Muscle layer of duodenum (tissue), 2 donors: ENCODE measurements around the gene PPCDC.

Source experiments
- H3K27ac ChIP-seq: one replicate; pipeline ENCODE4 v1.7.0; 2013; ENCODE audit warnings: mild to moderate bottlenecking, low read length
- H3K27me3 ChIP-seq: one replicate; pipeline ENCODE4 v1.7.0; 2013; ENCODE audit warnings: low read depth, mild to moderate bottlenecking, control low read depth, low read length
- H3K36me3 ChIP-seq, 2 donors: one replicate each; pipeline ENCODE4 v1.7.0; 2013; ENCODE audit warnings: low read length in 2 of 2, control low read depth in 1 of 2, mild to moderate bottlenecking in 1 of 2; ENCODE audit not compliant: insufficient read depth in 2 of 2, control insufficient read depth in 1 of 2
- H3K4me1 ChIP-seq, 2 donors: one replicate each; pipeline ENCODE4 v1.7.0; 2013; ENCODE audit warnings: low read length in 2 of 2, mild to moderate bottlenecking in 2 of 2, control low read depth in 1 of 2, moderate library complexity in 1 of 2; ENCODE audit not compliant: insufficient read depth in 2 of 2, control insufficient read depth in 1 of 2
- H3K4me3 ChIP-seq, 2 donors: one replicate each; pipeline ENCODE4 v1.7.0; 2013; ENCODE audit warnings: low read length in 2 of 2, low read depth in 1 of 2, mild to moderate bottlenecking in 1 of 2
- H3K9me3 ChIP-seq, 2 donors: one replicate each; pipeline ENCODE4 v1.7.0; 2013; ENCODE audit warnings: low read length in 2 of 2, control low read depth in 1 of 2, mild to moderate bottlenecking in 1 of 2; ENCODE audit not compliant: control insufficient read depth in 1 of 2
- donor health status: healthy.

Gene PPCDC, protein sequence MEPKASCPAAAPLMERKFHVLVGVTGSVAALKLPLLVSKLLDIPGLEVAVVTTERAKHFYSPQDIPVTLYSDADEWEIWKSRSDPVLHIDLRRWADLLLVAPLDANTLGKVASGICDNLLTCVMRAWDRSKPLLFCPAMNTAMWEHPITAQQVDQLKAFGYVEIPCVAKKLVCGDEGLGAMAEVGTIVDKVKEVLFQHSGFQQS

DNA sequence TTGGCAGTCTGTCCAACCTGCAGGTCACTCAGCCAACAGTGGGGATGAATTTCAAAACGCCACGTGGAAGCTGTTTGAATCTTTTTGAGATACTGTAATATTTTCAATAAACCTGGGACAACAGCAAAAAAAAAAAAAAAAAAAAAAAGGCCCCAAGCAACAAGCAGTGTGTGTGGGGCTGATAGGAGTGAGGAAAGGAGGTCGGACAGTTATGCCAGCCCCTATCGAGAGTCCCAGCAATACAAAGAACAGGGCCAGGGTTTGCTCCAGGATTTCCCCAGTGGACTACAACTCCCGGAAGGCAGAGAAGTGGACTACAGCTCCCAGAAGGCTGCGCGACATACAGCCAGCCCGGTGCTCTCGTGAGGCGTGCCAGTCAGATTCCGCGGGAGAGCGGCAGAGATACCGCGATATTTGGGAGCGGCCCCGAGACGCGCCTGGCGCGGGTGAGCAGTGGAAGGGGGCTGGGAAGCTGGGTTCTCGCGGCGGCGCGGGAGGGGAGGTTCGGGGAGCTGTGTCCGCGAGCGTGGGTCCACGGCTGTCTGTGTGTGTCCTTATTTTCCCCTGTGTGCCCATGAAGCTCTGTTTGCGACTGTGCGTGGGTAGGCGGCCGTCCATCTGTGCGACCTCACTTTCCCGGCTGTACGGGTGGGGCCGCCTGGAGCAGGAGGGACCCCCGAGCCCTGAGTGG, at the start of gene PPCDC:
TSS of gene PPCDC (plus strand) at position 410 of the 691 bp plus-strand sequence. CDS start 4,729 bp downstream, outside the sequence.
- no peaks in the 10 kb centered on the region for H3K36me3 ChIP-seq
- H3K27ac ChIP-seq: peak within 1 kb of the TSS; percentile 90

DNA sequence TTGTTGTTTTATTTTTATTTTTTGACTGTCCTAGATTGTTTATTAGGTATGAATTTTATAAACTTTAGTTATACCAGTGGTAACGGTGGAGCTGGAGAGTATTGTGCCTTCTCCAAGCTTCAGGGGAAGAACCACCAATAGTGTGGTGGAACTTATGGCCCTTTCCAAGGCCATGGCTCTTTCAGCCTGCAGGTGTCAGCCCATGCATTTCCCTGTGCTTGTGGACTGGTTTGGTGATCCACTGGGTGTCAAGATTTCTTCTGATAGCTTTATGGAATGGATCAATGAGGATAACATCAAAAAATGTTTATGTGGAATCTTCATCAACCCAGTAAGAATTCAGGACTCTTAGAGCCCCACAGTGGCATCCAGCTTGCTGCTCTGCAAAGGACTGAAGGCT, 47.2 kb upstream of the PPCDC start:
- Histone ChIP-seq H3K36me3 (no peaks in the 10 kb centered on the region), H3K27ac (no peak overlapping the region), H3K4me3 (no peak overlapping the region), H3K27me3 (no peaks in the 10 kb centered on the region), H3K4me1 (no peaks in the 10 kb centered on the region), H3K9me3 (no peaks in the 10 kb centered on the region)

More for the DNA sequence above, at the start of gene PPCDC:
- peaks cover 4 to 13% of the 10 kb centered on the region in 2 donors for H3K4me1 ChIP-seq
- H3K4me3 ChIP-seq: peak within 1 kb of the TSS; percentile 85 to 92
- H3K27me3 ChIP-seq: no peaks in the 10 kb centered on the region
- H3K9me3 ChIP-seq: no peaks in the 10 kb centered on the region

DNA sequence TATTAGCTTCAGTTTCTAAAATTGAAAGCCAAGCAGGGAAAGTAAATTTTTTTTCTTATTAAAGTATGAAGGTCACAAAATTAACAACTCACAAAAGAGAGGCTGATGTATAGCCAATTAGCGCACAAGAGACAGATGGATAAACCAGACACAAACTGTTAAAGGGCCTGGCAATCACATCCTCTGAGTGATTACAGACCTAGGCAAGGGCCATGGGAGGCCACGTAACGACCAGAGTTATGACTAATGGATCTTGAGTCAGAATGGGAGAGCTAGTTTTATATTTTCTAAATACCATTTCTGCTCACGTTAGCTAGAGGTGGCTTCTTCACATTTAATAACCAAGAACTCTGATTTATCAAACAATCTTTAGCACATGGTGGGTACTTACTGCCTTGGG, 45.8 kb upstream of the PPCDC start:
- H3K9me3 ChIP-seq: no peaks in the 10 kb centered on the region
- no peaks in the 10 kb centered on the region for H3K27me3 ChIP-seq
- no peak overlapping the region for H3K4me3 ChIP-seq
- no peaks in the 10 kb centered on the region for H3K36me3 ChIP-seq
- H3K27ac ChIP-seq: no peak overlapping the region
- H3K4me1 ChIP-seq: no peaks in the 10 kb centered on the region

DNA sequence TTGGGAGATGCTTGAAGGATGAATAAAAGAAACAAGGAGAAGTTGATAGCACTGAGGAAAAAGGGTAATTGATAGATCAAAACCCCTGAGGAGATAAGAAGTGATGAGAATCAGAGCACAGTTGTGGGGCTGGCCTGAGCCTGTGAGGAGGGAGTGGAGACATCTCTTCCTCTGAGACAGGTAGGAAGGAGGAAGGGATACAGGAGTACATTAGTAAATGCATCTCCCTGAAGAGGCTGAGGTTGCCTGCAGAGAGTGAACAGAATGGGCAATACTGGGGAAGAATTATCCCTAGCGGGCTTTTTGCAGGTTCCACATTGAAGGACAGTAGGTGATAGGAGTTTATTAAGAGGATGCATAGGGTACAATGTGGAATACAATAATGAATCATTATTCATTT, 45.3 kb upstream of the PPCDC start:
- H3K36me3 ChIP-seq: no peaks in the 10 kb centered on the region
- H3K4me3 ChIP-seq: no peak overlapping the region
- no peaks in the 10 kb centered on the region for H3K9me3 ChIP-seq
- no peaks in the 10 kb centered on the region for H3K4me1 ChIP-seq
- no peak overlapping the region for H3K27ac ChIP-seq
- H3K27me3 ChIP-seq: no peaks in the 10 kb centered on the region

DNA sequence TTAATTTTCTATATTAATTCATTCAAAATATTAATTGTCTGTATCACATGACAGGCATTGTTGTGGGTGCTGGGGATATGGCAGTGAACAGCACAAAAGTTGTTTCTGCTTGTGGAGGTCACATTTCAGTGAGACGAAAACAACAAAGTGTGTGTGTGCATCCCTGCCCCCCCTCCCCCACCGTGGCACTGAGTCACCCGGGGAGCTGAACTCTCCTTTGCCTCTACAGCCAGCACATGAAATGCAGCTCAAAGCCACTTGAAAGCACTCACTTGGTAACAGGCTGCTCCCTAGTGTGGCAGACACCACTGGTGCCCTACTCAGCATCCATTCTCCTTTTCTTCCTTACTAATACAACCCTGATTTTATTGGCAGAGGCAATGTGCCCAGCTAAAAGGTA, 44.9 kb upstream of the PPCDC start:
- Histone ChIP-seq H3K36me3 (no peaks in the 10 kb centered on the region), H3K27ac (no peak overlapping the region), H3K4me3 (no peak overlapping the region), H3K4me1 (no peaks in the 10 kb centered on the region), H3K9me3 (no peaks in the 10 kb centered on the region), H3K27me3 (no peaks in the 10 kb centered on the region)

DNA sequence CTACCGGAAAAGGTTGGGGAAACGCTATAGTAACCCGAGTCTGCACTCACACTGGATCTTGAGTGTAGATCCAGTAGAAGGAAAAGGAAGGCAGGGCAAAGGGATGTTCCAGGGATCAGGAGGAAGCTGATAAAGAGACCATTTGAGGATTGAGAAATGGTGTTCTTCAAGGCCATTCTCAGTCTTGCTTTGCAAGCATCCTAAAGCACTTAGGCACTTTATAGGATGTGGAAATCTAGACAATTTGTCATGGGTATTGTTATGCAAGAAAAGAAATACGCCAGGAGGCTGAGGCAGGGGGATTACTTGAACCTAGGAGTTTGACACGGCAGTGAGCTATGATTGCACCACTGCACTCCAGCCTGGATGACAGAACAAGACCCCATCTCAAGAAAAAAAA, 41.2 kb upstream of the PPCDC start:
- Histone ChIP-seq H3K4me1 (no peaks in the 10 kb centered on the region), H3K4me3 (no peak overlapping the region), H3K27me3 (no peaks in the 10 kb centered on the region), H3K36me3 (no peaks in the 10 kb centered on the region), H3K27ac (no peak overlapping the region), H3K9me3 (no peaks in the 10 kb centered on the region)

DNA sequence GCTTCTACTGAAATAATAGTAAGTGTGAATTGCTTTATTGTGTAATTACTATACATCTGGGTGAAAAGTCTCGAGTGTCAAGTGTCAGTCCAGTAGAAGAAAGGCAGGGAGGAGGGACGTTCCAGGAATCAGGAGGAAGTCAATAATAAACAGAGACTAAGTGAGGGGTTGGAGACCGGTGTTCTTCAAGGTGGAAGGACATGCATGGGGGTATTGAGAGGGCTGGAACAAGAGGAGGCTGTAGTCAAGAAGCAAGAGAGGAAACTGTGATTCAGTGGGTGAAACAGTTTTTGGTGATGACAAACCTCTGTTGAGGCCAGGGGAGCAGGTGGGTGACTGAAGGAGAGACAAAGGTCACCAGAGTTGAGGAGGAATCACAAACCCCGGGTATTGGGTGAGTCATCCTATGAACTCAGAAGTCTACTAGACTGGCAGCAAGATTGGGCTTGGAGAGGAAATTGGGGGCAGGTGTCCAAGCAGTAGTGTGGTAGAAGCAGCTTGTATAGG, 39.6 kb upstream of the PPCDC start:
- no peak overlapping the region for H3K27ac ChIP-seq
- no peaks in the 10 kb centered on the region for H3K27me3 ChIP-seq

DNA sequence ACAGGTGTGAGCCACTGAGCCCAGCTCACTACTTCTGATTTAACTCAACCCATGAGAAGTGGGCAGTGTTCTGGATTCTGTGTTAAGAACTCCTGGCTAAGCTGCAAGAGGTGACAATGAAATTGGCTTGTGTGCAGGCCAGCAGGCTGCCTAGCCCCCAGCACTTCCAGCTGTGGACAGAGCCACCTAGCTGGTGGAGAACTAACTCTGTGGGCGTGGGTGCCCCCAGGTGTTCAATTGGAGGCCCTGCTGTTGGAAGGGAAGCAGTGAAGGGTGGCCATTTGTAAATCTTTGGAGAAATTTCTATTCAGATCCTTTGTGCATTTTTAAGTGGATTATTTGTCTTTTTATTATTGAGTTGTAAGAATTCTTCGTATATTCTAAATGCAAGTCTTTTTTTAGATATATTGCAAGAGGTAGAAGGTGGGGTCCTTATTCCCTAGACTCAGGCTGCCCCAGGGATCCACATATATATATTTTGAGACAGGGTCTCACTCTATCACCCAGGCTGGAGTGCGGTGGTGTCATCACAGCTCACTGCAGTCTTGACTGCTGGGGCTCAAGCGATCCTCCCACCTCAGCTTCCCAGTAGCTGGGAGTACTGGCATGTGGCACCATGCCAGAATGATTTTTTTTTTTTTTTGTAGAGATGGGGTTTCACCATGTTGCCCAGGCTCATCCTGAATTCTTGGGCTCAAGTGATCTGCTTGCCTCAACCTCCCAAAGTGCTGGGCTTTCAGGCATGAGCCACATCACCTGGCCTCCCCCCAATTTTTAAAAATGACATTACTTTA, 35.2 kb upstream of the PPCDC start:
- no peak overlapping the region for H3K27ac ChIP-seq
- no peaks in the 10 kb centered on the region for H3K36me3 ChIP-seq
- no peak overlapping the region for H3K4me3 ChIP-seq
- H3K4me1 ChIP-seq: no peaks in the 10 kb centered on the region
- H3K9me3 ChIP-seq: no peaks in the 10 kb centered on the region
- no peaks in the 10 kb centered on the region for H3K27me3 ChIP-seq

More for the DNA sequence above, 39.6 kb upstream of the PPCDC start:
- Histone ChIP-seq H3K4me3 (no peak overlapping the region), H3K36me3 (no peaks in the 10 kb centered on the region), H3K4me1 (no peaks in the 10 kb centered on the region), H3K9me3 (no peaks in the 10 kb centered on the region)

DNA sequence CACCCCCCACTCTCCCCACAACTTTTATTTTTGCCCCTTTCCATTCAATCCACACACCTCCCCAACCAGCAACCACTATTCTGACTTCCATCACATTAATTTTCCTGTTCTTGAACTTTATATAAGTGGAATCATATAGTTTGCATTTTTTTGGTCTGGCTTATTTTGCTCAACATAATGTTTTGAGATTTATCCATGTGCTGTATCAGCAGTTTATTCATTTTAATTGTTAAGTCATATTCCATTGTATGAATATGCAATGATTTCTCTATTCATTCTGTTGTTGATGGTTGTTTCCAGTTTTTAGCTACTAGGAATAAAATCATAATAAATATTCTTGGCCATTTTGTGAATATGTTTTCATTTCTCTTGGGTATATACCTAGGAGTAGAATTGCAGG, 33.9 kb upstream of the PPCDC start:
- no peaks in the 10 kb centered on the region for H3K4me1 ChIP-seq
- no peaks in the 10 kb centered on the region for H3K9me3 ChIP-seq
- H3K27me3 ChIP-seq: no peaks in the 10 kb centered on the region
- no peaks in the 10 kb centered on the region for H3K36me3 ChIP-seq
- no peak overlapping the region for H3K4me3 ChIP-seq
- H3K27ac ChIP-seq: no peak overlapping the region

DNA sequence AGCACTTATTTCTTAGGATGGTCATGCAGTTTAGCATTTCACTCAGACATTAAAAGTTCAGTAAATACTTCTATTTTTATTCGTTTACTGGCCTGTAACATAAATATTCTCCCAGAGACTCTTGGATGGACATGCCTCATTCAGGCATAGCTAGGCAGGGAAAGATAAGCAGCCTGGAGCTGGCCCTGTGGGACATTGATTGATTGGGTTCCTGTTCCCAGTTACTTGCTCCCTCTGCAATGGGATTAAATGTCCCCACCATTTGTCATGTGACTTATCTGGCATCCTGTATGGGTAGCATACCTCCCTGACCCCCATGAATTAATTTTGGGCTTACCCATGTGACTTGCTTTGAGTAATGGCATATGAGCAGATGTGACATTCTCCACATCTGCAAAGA, 30.8 kb upstream of the PPCDC start:
- H3K27ac ChIP-seq: no peak overlapping the region
- H3K4me3 ChIP-seq: no peak overlapping the region
- H3K36me3 ChIP-seq: no peaks in the 10 kb centered on the region
- peaks cover 4% of the 10 kb centered on the region for H3K27me3 ChIP-seq
- H3K9me3 ChIP-seq: no peaks in the 10 kb centered on the region
- peaks cover 0 to 8% of the 10 kb centered on the region in 2 donors for H3K4me1 ChIP-seq

DNA sequence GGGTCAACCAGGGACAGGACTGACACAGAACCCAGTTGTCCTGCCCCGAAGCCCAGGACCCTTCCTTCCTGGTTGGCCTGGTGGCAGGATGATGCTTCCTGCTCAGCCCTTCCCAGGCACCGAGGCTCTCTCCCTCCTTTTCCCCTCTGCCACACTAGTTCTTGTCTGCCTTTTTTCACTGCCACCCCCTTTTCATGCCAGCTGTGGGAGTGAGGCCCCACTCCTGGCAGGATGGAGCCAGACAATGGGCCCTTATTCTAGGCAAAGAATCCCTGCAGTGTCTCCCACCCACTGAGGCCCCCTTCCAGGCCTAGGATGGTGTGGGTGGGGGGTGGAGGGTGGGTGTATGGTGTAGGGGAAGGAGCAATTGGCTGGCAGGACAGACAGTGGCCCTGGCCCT, 29.2 kb upstream of the PPCDC start:
- Histone ChIP-seq H3K4me3 (no peak overlapping the region), H3K27me3 (peaks cover 4% of the 10 kb centered on the region), H3K4me1 (peaks cover 0 to 8% of the 10 kb centered on the region in 2 donors), H3K36me3 (no peaks in the 10 kb centered on the region), H3K9me3 (no peaks in the 10 kb centered on the region), H3K27ac (no peak overlapping the region)
